Right atrium auricular region (tissue), 2 donors: ENCODE measurements around the gene EPDR1. TPM values are rescaled to one million over a fixed set of nuclear protein-coding genes. Genes with fewer than 3 reads are reported as not detected.

Experiments
- DNase-seq: peaks from one replicate; pipeline ENCODE4 v3.0.0-alpha.2; 2019; ENCODE audit warnings: low spot score
- H3K27ac ChIP-seq, 2 donors: fragments of 200-600 bp; sonication (generic); 1 replicate in 1 of 2; 2 replicates in 1 of 2; pipeline ENCODE4 v1.5.1; 2016 to 2019
- H3K27me3 ChIP-seq, 2 donors: fragments of 200-600 bp; sonication (generic); one replicate each; pipeline versions ENCODE4 v1.5.1 to v1.6.0; 2017 to 2019
- H3K36me3 ChIP-seq: fragments of 200-600 bp; sonication (generic); one replicate; pipeline ENCODE4 v1.5.1; 2016
- H3K4me1 ChIP-seq, 2 donors: fragments of 200-600 bp; sonication (generic); one replicate each; pipeline versions ENCODE4 v1.5.1 to v1.6.0; 2017 to 2019
- H3K4me3 ChIP-seq, 2 donors: fragments of 200-600 bp; sonication (generic); 1 replicate in 1 of 2; 2 replicates in 1 of 2; pipeline ENCODE4 v1.5.1; 2017 to 2019; ENCODE audit warnings: mild to moderate bottlenecking in 1 of 2, moderate library complexity in 1 of 2
- H3K9me3 ChIP-seq, 2 donors: fragments of 200-600 bp; sonication (generic); one replicate each; pipeline ENCODE4 v1.5.1; 2019
- total RNA-seq, 2 donors: library from RNA; depleted of rRNA; stranded (reverse); fragments of >200 nt; gene quantifications; one replicate each; pipeline ENCODE4 v1.1.0, GENCODE V29; 2016
- TF ChIP-seq, protein P1 (sequence below), 2 donors: fragments of 200-600 bp; sonication (generic); IDR thresholded peaks; one replicate each; pipeline ENCODE4 v1.5.1; 2019; ENCODE audit warnings: antibody characterized with exemption in 2 of 2

EPDR1 gene
- total RNA-seq, 2 donors from 2014 or later = 9.9 to 36.3 TPM

- Histone ChIP-seq H3K36me3 (no peaks in the 10 kb centered on the region), H3K27me3 (no peaks in the 10 kb centered on the region), H3K4me3 (no peak overlapping the region), H3K27ac (no peak overlapping the region), H3K4me1 (no peaks in the 10 kb centered on the region), H3K9me3 (peaks cover 0 to 7% of the 10 kb centered on the region in 2 donors)
- DNase-seq = no peak
- TF ChIP-seq, protein P1, sequence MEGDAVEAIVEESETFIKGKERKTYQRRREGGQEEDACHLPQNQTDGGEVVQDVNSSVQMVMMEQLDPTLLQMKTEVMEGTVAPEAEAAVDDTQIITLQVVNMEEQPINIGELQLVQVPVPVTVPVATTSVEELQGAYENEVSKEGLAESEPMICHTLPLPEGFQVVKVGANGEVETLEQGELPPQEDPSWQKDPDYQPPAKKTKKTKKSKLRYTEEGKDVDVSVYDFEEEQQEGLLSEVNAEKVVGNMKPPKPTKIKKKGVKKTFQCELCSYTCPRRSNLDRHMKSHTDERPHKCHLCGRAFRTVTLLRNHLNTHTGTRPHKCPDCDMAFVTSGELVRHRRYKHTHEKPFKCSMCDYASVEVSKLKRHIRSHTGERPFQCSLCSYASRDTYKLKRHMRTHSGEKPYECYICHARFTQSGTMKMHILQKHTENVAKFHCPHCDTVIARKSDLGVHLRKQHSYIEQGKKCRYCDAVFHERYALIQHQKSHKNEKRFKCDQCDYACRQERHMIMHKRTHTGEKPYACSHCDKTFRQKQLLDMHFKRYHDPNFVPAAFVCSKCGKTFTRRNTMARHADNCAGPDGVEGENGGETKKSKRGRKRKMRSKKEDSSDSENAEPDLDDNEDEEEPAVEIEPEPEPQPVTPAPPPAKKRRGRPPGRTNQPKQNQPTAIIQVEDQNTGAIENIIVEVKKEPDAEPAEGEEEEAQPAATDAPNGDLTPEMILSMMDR (IDR thresholded peaks at IDR 0.05) = no peak
These were observed 72.6 kb downstream of the EPDR1 start for GRCh38 chr7:37993060-37993501.

- H3K9me3 ChIP-seq = no peaks in the 10 kb centered on the region
- no peak overlapping the region for H3K4me3 ChIP-seq
- H3K36me3 ChIP-seq = no peaks in the 10 kb centered on the region
- peak overlapping the region in 1 of 2 donors; percentile 29 for H3K27ac ChIP-seq
- peaks cover 0 to 16% of the 10 kb centered on the region in 2 donors for H3K4me1 ChIP-seq
- TF ChIP-seq, protein P1 (IDR thresholded peaks at IDR 0.05) = no peak
- no peaks in the 10 kb centered on the region for H3K27me3 ChIP-seq
- no peak for DNase-seq
These were observed 79.2 kb downstream of the EPDR1 start for GRCh38 chr7:37999673-38000072.

- Histone ChIP-seq H3K4me1 (peaks cover 0 to 16% of the 10 kb centered on the region in 2 donors), H3K27ac (peak overlapping the region in 1 of 2 donors; percentile 29), H3K4me3 (no peak overlapping the region), H3K27me3 (no peaks in the 10 kb centered on the region), H3K36me3 (no peaks in the 10 kb centered on the region), H3K9me3 (no peaks in the 10 kb centered on the region)
- TF ChIP-seq, protein P1 (IDR thresholded peaks at IDR 0.05) = no peak
- no peak for DNase-seq
These were observed 79.8 kb downstream of the EPDR1 start for GRCh38 chr7:38000272-38000671.

Other genes starting within 250 kb of the EPDR1 start
- gene GPR141, start 236.9 kb upstream of the EPDR1 start, total RNA-seq = under 1 TPM in 1 of 2 donors, not detected in 1; 0.55 TPM
- not detected for gene NME8, start 72.0 kb upstream of the EPDR1 start, total RNA-seq
- gene SFRP4, start 3.8 kb upstream of the EPDR1 start, total RNA-seq = 10 to 100 TPM in 1 of 2 donors, 1 to 10 TPM in 1; 5.0 to 11.9 TPM